GM18867 (cell line): ENCODE results near the gene UBE2G2.

Experiments
- ATAC-seq: cut with Tn5 transposase; IDR thresholded peaks from one replicate; pipeline ENCODE4 v1.9.1; 2021; ENCODE audit warnings: mild to moderate bottlenecking, moderate library complexity; ENCODE audit not compliant: unreplicated experiment

Gene UBE2G2

DNA sequence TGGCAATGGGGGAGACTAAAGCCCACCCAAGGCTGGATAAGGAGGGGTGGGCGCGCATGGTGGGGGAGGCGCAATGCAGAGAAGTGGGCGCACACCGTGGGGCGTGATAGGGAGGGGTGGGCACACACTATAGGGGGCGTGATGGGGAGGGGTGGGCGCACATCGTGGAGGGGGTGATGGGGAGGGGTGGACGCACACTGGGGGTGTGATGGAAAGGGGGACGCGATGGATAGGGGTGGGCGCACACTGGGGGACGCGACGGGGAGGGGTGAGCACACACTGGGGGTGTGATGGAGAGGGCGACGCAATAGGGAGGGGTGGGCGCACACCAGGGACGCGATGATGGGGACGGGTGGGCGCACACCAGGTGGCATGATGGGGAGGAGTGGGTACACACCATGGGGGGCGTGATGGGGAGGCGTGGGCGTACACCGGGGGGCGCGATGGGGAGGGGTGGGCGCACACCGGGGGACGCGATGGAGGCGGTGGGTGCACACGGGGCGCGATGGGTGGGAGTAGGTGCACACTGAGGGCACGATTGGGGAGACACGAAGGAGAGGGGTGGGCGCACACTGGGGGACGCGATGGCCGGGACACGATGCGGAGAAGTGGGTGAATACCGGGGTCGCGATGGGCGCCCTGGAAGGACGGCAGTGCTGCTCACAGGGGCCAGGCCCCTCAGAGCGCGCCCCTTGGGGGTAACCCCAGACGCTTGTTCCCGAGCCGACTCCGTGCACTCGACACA is 15.3 kb upstream of the UBE2G2 start:
- no peak for ATAC-seq

DNA sequence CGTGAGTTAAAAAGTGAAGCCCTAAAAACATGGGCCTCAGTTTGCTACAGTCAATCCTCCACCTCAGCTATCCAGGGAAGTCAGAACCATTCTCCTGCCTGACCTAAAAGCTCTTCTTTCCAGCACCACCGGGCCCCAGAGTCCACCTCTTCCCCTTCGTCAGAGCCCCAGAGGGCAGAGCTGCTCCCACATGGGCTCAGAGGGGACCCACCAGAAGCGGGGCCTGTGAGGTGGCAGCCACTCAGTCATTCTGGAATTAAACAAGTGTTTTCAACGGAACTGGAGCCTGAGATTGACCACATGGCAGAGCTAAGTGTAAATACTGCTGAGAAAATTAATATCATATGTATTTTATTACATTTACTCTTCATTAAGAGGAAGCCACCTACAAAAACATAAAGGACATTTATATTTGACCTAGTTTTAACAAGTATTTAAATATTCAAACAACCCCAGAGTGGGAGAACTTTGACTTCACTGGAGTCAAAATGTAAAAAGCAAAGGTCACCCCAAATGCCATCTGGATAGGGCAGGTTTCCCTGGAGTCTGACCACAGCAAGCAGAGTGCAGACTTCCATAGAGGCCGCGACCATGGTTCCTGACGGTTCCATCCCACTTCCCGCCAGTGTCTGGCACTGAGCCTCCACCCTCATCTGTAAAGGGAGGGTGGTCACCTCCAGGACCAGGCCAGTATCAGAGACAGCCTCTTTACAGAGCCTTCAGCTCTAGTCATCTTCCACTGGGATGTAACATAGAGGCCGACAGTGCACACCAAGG is 14.4 kb upstream of the UBE2G2 start:
- ATAC-seq: no peak

DNA sequence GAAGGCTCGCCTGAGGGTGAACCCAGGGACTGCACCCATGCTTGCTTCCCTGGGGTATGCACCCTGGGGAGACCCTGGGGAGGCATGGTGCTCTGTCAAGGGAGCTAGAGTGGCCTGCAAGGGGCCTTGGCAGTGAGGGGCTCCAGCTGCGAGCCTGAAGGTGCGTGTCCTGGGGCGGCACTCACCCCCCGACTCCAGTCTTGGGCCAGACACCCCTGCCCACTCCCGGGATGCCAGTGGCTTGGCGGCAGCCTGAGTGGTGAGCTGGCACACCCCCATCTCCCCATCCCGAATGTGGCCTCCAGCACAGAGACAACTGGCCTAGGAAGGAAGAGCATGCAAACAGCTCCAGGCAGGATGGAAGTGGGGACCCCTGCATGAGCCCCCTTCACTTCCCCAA is 13.6 kb upstream of the UBE2G2 start:
- no peak for ATAC-seq

DNA sequence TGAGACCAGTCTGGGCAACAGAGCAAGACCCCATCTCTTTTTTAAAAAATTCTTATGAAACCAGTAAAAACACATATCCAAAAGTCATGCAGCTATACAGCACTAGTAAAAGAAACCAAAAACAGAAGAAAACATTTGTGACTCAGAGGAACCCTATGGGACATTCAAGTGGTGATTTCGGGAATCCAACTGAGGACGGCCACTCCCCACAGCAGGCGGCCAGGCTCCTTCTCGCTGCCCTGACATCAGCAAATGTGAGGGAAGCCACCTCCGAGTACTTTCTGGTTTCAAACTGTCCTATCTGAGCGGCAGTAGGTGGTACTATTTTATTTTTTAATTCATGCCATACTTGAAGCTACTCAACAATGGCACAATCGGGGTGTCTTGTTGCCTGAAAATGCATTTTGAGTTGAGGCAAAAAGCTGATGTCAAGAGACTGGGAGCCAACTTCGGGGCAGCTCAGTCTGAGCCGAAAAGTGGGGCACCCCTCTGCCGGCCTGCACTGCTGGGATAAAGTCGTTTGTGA is 12.9 kb upstream of the UBE2G2 start:
- ATAC-seq: no peak

DNA sequence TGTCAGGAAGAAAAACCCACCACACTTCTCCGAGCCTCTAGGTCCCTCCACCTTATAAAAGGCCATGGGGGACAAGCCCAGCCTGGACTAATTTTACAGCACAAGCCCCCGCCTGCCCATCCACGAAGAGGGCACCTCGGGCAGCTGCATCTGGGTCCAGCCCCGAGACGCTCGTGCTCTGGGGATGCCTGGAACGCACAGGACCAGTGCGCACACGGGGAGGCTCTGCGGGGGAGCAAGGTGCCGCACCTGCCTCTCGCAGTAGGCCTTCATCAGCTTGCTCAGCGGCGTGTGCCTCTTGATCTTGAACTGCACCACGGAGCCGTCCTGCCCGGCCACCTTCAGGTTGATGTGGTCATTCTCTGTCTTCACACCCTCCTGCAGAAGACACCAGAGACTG is 12.1 kb upstream of the UBE2G2 start:
- no peak for ATAC-seq

DNA sequence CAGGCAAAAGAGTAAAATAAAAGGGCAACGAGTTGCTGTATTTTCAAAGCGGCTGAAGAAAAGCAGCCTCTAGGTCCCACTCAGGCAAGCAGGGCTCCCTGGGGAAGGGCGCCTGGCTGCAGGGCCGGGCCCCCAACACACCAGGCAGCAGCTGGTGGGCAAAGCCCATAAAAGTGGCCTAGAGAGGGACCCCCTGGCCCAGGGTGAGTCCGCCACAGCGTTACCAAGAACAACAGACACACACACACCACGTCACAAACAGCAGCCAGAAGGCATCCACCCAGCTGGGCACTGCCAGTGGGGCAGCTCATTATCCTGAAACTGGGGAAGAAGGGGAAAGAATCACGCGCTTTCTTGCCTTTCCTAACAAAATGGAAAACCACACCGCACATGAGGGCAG is 11.5 kb upstream of the UBE2G2 start:
- ATAC-seq: no peak

DNA sequence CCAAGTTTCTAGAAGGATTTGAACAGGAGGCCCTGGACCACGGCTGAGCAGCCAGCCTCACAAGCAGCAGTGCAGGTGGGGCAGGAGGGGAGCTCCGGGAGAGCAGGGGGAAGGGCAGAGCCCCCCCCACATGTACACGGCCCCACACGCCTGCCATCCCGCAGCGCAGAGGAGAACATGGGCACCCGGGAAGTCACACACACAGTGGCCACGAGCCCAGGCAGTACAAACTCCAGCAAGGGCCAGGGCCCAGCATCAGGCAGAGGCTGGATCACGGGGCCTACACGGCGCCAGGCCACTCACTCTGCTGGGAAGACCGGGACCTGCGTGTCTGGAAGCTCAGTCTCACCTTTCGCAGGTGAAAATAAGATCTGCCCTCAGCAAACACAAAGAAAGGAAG is 11.0 kb upstream of the UBE2G2 start:
- ATAC-seq: no peak

DNA sequence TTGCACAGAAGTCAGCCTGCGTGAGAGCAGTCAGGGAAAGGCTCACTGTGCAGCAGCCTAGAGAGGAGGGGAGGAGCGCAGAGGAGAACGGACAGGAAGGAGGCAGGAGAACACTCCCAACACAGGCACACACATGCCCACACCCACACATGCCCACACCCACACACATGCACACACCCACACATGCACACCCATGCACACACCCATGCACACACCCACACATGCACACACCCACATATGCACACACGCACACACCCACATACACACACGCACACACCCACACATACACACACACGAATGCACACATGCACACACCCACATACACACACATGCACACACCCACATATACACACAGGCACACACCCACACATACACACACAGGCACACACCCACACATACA is 9.2 kb upstream of the UBE2G2 start:
- ATAC-seq: no peak

DNA sequence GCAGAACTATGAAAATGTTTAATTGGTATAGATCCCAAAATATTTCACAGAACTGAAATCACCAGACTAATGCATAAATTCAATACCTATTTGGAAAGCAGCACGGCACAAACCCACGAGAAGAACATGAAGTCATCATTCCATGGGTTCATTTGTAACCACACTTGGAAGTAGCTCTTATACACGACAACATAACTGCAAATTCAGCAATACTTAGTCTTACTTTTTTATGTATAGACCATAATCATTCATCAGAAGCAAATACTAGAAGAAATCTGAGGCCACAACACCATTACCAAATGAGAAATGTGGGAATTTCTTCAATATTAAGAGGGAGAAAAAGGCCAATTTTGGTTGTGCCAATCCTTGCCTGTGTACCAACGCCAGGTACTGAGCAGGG is 4.2 kb upstream of the UBE2G2 start:
- no peak for ATAC-seq

DNA sequence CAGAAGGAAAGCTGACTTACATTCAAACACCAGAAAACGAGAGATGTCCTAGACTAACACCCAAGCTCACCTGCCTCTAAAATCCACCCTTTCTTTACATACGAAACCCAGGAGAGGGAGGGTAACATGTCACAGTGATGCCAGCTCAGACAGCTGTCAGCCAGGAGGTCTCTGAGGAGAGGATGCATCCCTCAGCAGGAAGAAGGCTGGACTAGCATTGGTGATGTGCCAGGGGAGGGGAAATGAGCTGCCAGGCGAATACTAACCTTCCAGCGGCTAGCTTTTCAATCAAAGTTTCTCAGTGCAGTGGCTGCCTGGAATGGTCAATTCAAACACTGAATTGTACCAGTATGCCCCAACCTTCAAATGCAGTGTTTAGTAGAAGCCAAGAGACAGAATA is 3.6 kb upstream of the UBE2G2 start:
- no peak for ATAC-seq

DNA sequence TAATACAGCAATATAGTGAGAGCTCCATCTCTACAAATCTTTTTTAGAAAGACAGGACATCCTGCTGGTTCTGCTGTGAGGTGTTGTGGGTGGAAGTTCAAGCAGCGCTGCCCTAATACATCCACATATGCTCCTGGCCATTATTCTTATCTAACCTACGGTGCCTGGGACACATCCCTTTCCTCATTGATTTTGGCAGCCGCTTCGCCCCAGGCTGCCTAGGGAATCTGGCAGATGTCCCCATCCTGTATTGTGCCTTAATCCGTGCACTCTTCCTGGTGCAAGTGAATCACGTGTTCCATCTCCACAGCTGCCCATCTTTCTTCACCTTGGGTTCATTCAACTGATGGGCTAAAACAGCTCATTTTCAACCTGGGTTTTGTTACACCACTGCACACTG is 3.1 kb upstream of the UBE2G2 start:
- ATAC-seq: no peak

DNA sequence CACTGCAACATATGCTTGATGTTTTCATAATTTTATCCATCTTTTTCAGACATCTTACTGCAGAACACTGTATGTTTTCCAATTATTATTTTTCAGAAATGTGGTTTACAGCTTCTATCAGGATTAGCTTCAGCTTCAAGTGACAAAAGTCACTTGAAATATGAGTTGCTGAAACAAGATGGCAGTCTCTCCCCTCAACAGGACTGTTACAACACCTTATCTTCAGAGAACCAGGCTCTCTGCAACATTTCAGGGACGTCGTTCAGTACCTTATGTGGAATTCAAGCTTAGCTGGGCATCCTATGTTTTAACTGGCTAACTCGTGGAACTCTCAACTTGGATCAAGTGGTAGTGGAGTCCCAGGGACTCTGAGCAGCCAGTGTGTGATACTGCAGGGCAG is 2.0 kb upstream of the UBE2G2 start:
- ATAC-seq: no peak

DNA sequence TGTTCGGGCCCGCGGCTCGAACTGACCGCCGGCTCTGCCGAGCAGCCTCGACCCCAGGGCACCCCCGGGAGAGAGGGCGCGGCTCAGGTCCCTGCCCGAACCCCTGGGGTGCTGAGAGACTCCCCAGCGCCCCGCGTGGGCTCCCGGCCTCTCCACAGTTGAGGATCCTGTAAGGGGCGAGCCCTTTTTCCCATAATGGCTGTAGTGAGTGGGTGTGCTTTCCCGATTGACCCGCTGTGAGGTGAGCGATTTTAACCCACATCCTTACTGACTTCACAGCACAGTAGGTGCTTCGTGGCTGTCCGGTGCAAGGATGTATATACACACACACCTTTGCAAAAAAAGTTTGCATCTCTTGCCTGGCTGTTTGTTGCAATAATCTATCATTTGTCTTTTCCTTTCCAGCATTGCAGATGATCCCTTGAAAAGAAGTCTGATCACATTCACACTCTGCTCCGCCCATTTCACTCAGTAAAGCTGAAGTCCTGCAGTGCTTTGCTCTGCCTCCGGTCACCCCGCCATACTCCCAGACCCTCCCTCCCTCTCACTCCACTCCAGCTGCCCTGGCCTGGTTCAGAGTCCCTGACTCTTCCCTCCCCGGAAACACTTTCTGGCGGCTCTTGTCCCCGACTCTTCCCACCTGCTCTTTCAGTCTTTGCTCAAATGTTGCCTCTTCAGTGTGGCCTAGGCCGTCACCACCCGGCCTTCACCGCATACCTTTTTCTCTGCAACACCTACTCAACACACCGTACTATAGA is 955 bp upstream of the UBE2G2 start:
- no peak for ATAC-seq

DNA sequence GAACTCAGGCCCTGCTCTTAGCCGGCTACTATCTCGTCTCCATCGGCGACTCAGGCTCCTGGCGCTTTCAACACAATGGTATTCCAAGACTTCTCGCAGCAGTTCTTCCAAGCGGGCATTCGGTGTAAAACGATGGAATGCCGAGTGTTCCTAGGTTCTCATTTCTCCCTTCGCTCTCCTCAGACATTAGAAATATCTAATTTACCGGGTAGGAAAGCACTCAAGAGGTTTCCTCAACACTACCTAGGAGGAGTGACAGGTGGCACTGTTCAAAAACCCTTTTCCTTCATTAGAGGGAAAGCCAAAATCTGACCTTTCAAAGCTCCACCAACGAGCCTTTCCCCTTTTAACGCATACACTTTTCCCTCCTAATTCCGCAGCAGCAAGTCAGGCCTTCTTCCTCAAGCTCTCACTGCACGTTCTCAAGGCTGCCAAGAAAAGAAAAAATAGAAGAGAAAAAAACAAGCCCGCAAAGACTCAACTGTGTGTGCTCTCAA is 601 bp downstream of the UBE2G2 start:
- ATAC-seq: no peak

DNA sequence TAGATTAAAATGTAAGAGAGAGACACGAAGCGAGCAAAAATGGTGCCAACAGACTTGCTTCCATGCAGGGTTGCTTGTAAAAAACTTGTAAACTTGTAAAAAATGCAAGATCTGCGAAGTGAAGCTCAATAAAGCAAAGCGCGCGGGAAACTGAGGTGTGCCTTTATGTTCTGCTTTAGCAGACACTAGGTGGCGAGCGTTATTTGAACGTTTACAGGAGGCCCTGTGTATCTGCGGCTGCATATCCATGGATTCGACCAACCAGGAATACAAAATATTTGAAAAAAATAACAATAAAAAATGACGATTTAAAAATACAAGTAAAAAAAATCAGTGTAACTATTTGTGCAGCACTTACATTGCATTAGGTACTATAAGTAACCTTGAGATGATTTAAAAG is 1.5 kb downstream of the UBE2G2 start:
- no peak for ATAC-seq

DNA sequence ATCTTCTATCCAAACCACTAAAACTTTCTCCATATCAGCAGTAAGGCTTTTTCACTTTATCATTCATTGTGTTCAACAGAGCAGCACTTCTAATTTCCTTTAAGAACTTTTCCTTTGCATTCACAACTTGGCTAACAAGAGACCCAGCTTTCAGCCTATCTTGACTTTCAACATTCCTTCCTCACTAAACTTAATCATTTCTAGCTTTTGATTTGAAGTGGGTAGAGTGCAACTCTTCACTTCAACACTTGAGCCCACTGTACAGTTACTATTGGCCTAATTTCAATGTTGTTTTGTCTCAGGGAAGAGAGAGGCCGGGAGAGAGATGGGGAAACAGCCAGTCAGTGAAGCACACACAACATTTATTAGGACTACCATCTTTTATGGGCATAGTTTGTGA is 2.0 kb downstream of the UBE2G2 start:
- ATAC-seq: no peak

DNA sequence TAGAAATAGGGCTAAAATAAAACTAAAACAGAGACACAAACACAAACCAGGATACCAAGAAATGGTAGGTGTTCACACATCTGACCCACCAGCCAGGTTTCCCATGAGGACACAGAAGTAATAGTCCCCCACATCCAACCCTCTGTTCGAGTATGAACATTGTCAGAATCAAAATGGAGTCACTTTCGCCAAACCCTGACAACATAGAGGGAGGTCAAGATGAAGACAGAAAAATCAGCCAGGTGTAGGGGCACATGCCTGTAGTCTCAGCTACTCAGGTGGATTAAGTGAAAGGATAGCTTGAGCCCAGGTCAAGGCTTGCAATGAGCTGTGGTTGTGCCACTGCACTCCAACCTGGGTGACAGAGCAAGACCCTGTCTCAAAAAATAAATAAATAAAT is 3.8 kb downstream of the UBE2G2 start:
- ATAC-seq: no peak

DNA sequence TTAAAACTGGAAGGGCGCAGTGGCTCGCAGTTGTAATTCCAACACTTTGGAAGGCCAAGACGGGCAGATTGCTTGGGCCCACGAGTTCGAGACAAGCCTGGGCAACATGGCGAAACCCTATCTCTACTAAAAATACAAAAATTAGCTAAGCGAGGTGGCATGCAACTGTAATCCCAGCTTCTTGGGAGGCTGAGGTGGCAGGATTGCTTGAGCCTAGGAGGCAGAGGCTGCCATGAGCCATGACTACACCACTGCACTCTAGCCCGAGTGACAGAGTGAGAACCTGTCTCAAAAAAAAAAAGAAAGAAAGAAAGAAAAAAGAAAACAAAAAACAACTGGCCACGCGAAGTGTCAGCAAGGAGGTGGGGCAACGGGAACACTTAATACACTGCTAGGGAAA is 6.3 kb downstream of the UBE2G2 start:
- no peak for ATAC-seq

DNA sequence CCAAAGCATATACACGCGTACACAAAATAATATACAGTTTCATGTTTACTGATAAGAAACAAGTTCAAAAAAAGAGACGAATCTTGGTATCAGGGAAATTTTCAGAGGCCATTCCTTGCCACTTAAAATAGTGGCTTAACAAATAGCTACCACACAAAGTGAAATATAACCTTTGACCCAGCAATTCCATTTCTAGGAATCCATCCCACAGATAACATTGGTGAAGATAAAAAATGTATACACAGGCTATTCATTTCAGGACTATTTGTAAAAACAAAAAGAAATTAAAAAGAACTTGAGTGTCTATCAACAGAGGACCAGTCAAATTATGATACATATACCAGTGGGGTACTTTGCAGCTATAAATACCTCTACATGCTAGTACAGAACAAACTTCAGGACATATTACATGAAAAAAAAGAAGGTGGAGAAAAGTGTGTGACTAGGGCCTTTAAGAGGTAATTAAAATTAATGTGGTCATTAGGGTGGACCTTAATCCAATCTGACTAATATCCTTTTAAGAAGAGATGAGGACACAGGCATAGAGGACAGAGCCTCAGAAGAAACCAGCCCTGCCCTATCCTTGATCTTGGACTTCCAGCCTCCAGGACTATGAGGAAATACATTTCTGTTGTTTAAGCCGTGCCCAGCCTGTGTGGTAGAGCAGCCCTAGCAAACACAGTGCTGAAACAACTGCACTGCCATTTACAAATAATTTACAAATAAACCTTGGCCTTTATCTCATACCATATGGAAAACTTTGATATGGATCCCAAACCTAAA is 7.8 kb downstream of the UBE2G2 start:
- ATAC-seq: no peak

DNA sequence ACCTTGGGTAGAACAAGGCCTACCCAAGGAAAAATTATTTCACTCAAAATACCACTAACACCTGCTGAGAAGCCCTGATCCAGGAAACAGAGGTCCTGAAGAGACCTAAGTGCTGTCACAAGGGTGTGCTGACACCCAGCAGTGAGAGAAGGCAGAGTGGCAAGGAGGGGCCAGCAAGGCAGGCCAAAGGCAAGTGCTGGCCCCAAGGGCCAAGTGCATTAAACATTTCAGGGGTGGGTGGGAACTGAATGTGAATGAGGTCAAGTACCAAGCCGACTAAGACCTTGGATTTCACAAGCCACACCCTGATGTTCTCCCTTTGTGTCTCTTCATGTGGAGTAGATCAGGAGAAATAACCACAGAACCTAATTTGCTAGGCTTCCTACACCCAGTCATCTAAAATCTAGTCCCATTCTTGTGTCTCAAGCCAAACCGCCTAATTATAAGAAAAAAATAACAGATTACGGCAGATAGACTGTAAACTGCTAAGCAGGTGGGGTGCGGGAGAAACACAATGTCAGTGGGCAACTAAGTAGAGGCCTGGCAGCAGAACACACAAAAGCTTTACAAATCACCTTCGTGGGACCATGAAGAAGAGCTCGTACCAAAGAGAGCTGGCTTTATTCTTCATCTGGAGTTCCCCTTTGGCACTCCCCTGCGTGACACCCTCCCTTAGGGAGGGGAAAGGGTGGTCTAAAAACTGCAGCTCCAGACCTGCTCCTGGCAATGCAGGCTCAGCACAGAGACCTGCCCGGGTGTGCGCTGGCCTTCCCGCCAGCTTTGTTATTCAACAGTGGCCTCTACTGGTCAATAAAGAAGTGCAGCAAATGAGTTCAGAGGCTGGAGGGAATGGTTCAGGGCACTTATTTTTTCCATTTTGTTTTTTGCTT is 8.7 kb downstream of the UBE2G2 start:
- no peak for ATAC-seq
